ENCODE measurements around the gene CTSE.

GRCh38 chr1:206005234-206005633 lies 18.5 kb downstream of the CTSE start:
- no peak for TF ChIP-seq CTCF (IDR thresholded peaks at IDR 0.05 in 2 of 3, conservative IDR thresholded peaks at IDR 0.05 in 1 of 3; ENCODE audit: insufficient read depth in 2 of 3, low read depth in 1 of 3, low read length in 3 of 3)
- TF ChIP-seq NCOR1 (IDR thresholded peaks at IDR 0.05), result no peak
- no peak for TF ChIP-seq POLR2AphosphoS5 (IDR thresholded peaks at IDR 0.05; ENCODE audit: control insufficient read depth, insufficient read depth, low read depth, low read length)
